ENCODE data around the gene NCK1. TPM values are rescaled to one million over a fixed set of nuclear protein-coding genes. Genes with fewer than 3 reads are reported as not detected.
A peak's percentile ranks its signal among the peaks of the same experiment; 100 is the strongest.

The NCK1 gene
- 54.0 TPM for total RNA-seq
- long read RNA-seq, transcript NCK1-201 (4 exons, 1,937 nt): major isoform, 26 of 44 reads
- long read RNA-seq, transcript NCK1-207 (4 exons, 1,971 nt): minor isoform, 6 of 44 reads
- long read RNA-seq, transcript NCK1-204 (3 exons, 2,403 nt): minor isoform, 9 of 44 reads
- long read RNA-seq, partial matches to known transcripts: 1 of 44 reads
- long read RNA-seq, other reads (novel, unspliced or antisense): 2 of 44 reads

DNA sequence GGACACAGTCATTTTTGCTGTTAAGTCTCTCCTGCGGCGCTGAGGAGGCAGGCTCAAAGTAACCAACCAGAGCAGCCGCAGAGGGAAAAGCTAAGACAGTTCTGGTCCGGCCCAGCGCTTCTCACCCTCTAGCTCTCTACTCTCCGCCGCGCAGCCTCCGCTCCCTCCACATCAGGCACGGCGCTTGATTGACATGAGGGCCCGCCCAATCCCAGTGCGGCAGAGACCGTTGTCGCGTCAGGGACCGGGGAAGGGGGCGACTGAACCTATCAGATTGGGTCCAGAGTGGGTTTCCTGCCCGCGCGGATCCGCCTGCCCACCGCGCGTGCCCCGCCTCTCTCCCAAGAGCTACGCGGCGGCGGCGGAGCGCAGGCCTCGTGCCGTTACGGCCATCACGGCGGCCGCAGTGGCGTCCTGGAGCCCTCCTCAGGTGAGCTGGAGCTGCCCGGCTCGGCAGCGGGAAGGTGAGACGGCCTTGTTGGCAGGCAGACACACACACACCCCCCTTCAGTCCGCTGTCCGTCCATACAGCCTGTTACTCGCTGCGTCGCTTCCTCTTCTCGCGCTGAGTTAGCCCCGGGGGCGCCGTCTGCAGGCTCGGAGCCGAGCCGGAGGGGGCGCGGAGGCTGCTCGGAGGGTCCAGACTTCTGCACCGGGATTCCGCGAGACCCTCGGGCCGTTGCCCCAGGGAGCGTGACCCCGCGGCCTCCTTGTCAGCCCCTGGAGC lies at the start of gene NCK1:
Gene NCK1, plus strand, starts transcription at position 319 of the 727 bp plus-strand sequence. CDS start 65,794 bp downstream, outside the sequence.
- Histone ChIP-seq H3K9me3 (no peaks in the 10 kb centered on the region), H3K27me3 (no peaks in the 10 kb centered on the region), H3K36me3 (no peaks in the 10 kb centered on the region), H3K4me1 (peaks cover 35% of the 10 kb centered on the region), H3K4me3 (peak within 1 kb of the TSS; percentile 98), H3K27ac (peak within 1 kb of the TSS; percentile 96)
- DNase-seq (peak; percentile 100), ATAC-seq (peak; percentile 99)
- intact Hi-C loops (cut with DNase I): no loop called here
- TF ChIP-seq, protein P1, sequence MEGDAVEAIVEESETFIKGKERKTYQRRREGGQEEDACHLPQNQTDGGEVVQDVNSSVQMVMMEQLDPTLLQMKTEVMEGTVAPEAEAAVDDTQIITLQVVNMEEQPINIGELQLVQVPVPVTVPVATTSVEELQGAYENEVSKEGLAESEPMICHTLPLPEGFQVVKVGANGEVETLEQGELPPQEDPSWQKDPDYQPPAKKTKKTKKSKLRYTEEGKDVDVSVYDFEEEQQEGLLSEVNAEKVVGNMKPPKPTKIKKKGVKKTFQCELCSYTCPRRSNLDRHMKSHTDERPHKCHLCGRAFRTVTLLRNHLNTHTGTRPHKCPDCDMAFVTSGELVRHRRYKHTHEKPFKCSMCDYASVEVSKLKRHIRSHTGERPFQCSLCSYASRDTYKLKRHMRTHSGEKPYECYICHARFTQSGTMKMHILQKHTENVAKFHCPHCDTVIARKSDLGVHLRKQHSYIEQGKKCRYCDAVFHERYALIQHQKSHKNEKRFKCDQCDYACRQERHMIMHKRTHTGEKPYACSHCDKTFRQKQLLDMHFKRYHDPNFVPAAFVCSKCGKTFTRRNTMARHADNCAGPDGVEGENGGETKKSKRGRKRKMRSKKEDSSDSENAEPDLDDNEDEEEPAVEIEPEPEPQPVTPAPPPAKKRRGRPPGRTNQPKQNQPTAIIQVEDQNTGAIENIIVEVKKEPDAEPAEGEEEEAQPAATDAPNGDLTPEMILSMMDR (IDR thresholded peaks at IDR 0.05): peak; percentile 25

DNA sequence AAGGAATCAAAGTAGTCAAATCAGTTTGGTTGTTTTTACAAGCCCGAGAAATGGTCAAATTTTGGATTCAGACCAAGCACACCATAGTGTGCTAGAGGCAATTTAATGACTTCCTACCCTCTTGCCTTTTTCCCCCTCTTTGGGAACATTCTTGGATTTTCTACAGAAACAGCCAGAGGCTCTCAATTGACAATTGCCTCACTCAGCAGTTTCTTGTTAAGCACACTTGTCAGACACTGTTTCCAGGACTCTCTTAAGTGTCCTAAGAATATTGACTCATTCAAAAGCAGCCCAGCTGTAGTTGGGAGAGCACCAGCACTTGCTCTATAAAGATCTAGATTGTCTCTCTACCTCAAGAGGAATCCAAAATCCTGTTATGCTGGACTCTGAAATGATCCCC lies 44.6 kb upstream of the NCK1 start:
- TF ChIP-seq, protein P1 (IDR thresholded peaks at IDR 0.05): no peak
- intact Hi-C loops (cut with DNase I): no loop called here
- H3K4me3 ChIP-seq: no peak overlapping the region
- no peaks in the 10 kb centered on the region for H3K9me3 ChIP-seq
- ATAC-seq (peak; percentile 60), DNase-seq (no peak)
- no peak overlapping the region for H3K27ac ChIP-seq
- no peaks in the 10 kb centered on the region for H3K36me3 ChIP-seq
- peaks cover 24% of the 10 kb centered on the region for H3K4me1 ChIP-seq
- H3K27me3 ChIP-seq: peaks cover 5% of the 10 kb centered on the region

DNA sequence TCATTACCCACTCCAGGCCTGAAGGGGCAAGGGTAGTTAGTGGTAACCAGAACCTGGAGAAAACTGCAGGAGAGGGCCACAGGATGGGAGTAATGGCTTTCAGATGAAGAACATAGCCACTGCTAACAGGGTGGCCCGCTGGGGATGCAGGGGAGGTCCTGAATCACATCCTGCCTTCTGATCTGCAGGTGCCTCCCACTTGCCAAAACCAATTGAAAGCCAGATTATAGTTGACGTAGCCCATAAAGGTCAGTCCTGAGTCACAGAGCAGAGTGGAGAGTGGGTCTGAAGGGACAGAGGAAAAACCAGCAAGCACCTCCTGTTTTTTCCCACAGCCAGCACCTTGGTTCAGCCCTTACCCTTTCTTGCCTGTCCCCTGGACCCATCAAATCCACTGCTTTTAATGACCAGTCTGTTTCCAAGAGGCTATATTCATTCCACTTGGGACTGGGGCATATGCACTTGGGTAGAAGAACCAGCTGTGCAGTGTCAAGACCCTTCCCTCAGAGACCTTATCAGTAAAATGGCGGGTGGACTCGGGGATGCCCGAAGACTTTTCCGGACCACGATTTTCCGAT lies 43.7 kb upstream of the NCK1 start:
- Histone ChIP-seq H3K27ac (peak overlapping the region; percentile 76), H3K9me3 (no peaks in the 10 kb centered on the region), H3K36me3 (no peaks in the 10 kb centered on the region), H3K27me3 (peaks cover 5% of the 10 kb centered on the region), H3K4me1 (peaks cover 24% of the 10 kb centered on the region), H3K4me3 (peak overlapping the region; percentile 78)
- TF ChIP-seq, protein P1 (IDR thresholded peaks at IDR 0.05): no peak
- no peak for DNase-seq
- ATAC-seq: peak; percentile 43
- intact Hi-C loops (cut with DNase I): no loop called here

DNA sequence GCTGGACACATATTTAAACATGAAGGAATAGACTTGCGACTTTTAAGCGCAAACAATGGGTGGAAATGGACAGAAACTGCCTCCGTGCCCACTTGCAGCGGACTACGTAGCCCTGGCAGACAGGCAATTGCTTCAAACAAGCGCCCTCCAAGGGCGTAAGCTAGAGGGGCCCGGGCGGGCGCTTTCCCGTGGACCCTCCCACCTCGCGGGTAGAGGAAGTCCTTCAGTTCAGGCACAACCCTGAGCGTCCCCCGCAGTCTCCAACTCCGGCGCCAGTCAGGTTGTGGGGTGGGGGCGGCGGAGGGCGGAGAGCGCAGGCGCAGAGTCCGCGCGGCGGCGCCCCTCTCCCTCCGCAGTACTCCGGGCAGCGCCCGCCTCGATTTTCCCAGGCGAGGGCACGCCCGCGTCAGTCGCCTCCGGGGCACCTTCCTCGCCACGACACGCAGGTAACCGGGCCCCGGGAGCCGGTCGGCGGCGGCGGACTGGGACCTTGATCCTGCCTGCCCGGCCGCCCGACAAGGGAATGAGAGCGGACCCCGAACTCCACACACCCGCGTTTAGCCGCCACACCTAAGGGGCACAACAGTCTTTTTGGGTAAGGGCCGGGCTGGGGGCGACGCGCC lies 43.1 kb upstream of the NCK1 start, which contains the start of gene SLC35G2:
Gene SLC35G2, plus strand, starts transcription at position 358 of the 623 bp plus-strand sequence. CDS start 35,335 bp downstream, outside the sequence.
- intact Hi-C loops (cut with DNase I): no loop called here
- H3K4me3 ChIP-seq: peak within 1 kb of the TSS; percentile 78
- no peaks in the 10 kb centered on the region for H3K9me3 ChIP-seq
- peaks cover 5% of the 10 kb centered on the region for H3K27me3 ChIP-seq
- peak; percentile 68 for DNase-seq
- H3K27ac ChIP-seq: peak within 1 kb of the TSS; percentile 76
- peaks cover 24% of the 10 kb centered on the region for H3K4me1 ChIP-seq
- TF ChIP-seq, protein P1 (IDR thresholded peaks at IDR 0.05): no peak
- no peaks in the 10 kb centered on the region for H3K36me3 ChIP-seq
- ATAC-seq: peak; percentile 63

DNA sequence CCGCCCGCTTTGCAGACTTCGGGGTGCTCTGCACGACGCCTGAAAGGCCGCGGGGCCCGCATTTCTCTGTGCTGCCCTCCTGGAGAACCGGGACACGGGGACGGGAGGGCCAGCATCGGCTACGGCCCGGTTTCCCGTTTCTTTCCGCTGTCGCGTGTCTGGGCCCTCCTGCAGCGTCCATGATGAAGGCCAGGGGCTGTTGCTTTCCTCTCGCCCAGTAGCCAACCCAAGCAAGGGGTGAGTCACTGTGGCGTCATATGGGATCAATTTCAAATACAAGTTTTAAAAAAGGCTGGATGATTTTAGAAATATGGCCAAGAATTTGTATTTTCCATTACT lies 42.6 kb upstream of the NCK1 start:
- no peaks in the 10 kb centered on the region for H3K36me3 ChIP-seq
- peak overlapping the region; percentile 76 for H3K27ac ChIP-seq
- H3K4me1 ChIP-seq: peaks cover 24% of the 10 kb centered on the region
- TF ChIP-seq, protein P1 (IDR thresholded peaks at IDR 0.05): no peak
- H3K27me3 ChIP-seq: peaks cover 5% of the 10 kb centered on the region
- intact Hi-C loops (cut with DNase I): no loop called here
- H3K4me3 ChIP-seq: peak overlapping the region; percentile 78
- H3K9me3 ChIP-seq: no peaks in the 10 kb centered on the region
- peak; percentile 62 for ATAC-seq
- peak; percentile 67 for DNase-seq
